RCC 7860 (cell line): ENCODE results near the gene SLC35F6.
A peak's percentile ranks its signal among the peaks of the same experiment; 100 is the strongest.
"Not testable (repeated sequence)": the region's sequence is repeated elsewhere in the genome, so short reads cannot be mapped to it uniquely, and the experiment has no call there.

Source experiments
- DNase-seq: peaks from one replicate; pipeline ENCODE4 v3.0.0-alpha.2; 2015; ENCODE audit warnings: low spot score
- FAIRE-seq: peaks from 2 replicates; lab custom pipeline; 2012; peaks lifted over from hg19 to GRCh38; lab: Jason Lieb, UNC

SLC35F6 gene

GRCh38 chr2:26754972-26755670, 9.0 kb upstream of the SLC35F6 start:
- DNase-seq, result peak; percentile 80
- FAIRE-seq, result peak; percentile 87

GRCh38 chr2:26756337-26756736, 7.7 kb upstream of the SLC35F6 start:
- FAIRE-seq (no peak), DNase-seq (no peak)

- DNase-seq, result peak; percentile 99
- peak; percentile 98 for FAIRE-seq
These were observed 6.0 kb upstream of the SLC35F6 start for GRCh38 chr2:26757873-26758789.

GRCh38 chr2:26758790-26759321, 5.2 kb upstream of the SLC35F6 start:
- peak; percentile 78 for DNase-seq

GRCh38 chr2:26759845-26760244, 4.2 kb upstream of the SLC35F6 start:
- FAIRE-seq, result no peak
- no peak for DNase-seq

More at GRCh38 chr2:26758790-26759321, 5.2 kb upstream of the SLC35F6 start:
- FAIRE-seq, result peak; percentile 86

- not testable (repeated sequence) for DNase-seq, FAIRE-seq
These were observed 3.1 kb upstream of the SLC35F6 start for GRCh38 chr2:26760991-26761390.

- FAIRE-seq (no peak), DNase-seq (no peak)
These were observed 1.1 kb upstream of the SLC35F6 start for GRCh38 chr2:26763019-26763418.

GRCh38 chr2:26764906-26765305, 822 bp downstream of the SLC35F6 start:
- no peak for FAIRE-seq
- DNase-seq, result no peak

- no peak for FAIRE-seq
- DNase-seq, result no peak
These were observed 1.6 kb downstream of the SLC35F6 start for GRCh38 chr2:26765475-26766200.

GRCh38 chr2:26767129-26767528, 3.0 kb downstream of the SLC35F6 start:
- no peak for DNase-seq
- FAIRE-seq, result no peak

GRCh38 chr2:26767894-26768487, 3.9 kb downstream of the SLC35F6 start:
- no peak for FAIRE-seq
- no peak for DNase-seq

- DNase-seq, result no peak
- FAIRE-seq, result no peak
These were observed 4.6 kb downstream of the SLC35F6 start for GRCh38 chr2:26768759-26769088.

- FAIRE-seq (peak; percentile 44), DNase-seq (peak; percentile 85)
These were observed 5.1 kb downstream of the SLC35F6 start for GRCh38 chr2:26769089-26769761.

- peak; percentile 79 for DNase-seq
- FAIRE-seq, result peak; percentile 78
These were observed 7.0 kb downstream of the SLC35F6 start for GRCh38 chr2:26770986-26771586.

GRCh38 chr2:26772064-26773001, 8.2 kb downstream of the SLC35F6 start:
- FAIRE-seq (no peak), DNase-seq (peak; percentile 64)

GRCh38 chr2:26776195-26776800, 12.2 kb downstream of the SLC35F6 start:
- FAIRE-seq (no peak), DNase-seq (no peak)

- FAIRE-seq (no peak), DNase-seq (no peak)
These were observed 14.0 kb downstream of the SLC35F6 start for GRCh38 chr2:26778098-26778497.

GRCh38 chr2:26778507-26778906, 14.4 kb downstream of the SLC35F6 start:
- FAIRE-seq, result no peak

More at GRCh38 chr2:26778507-26778906, 14.4 kb downstream of the SLC35F6 start:
- DNase-seq, result no peak
